Measurements from ENCODE around the gene THEM4.

- TF ChIP-seq CTCF (IDR thresholded peaks at IDR 0.05) (no peak), POLR2A (IDR thresholded peaks at IDR 0.05) (no peak)
Measured at GRCh38 chr1:151829352-151830046, 79.8 kb downstream of the THEM4 start.

All from testis (tissue), 2 donors.